Prostate gland (tissue), 2 donors: ENCODE results near the gene ADAMTS14. TPM values are rescaled to one million over a fixed set of nuclear protein-coding genes. Genes with fewer than 3 reads are reported as not detected.

Source experiments
- DNase-seq: peaks from one replicate; pipeline ENCODE4 v3.0.0-alpha.2; 2019; ENCODE audit warnings: low spot score
- H3K27ac ChIP-seq, 2 donors: fragments of 200-600 bp; sonication (generic); 2 replicates each; pipeline ENCODE4 v1.5.1; 2017 to 2019
- H3K27me3 ChIP-seq: fragments of 200-600 bp; sonication (generic); replicated peaks from 2 replicates; pipeline ENCODE4 v1.5.1; 2019; ENCODE audit not compliant: insufficient read depth
- H3K36me3 ChIP-seq, 2 donors: fragments of 200-600 bp; sonication (generic); 1 replicate in 1 of 2; 2 replicates in 1 of 2; pipeline versions ENCODE4 v1.5.1 to v1.8.1; 2017 to 2019
- H3K4me1 ChIP-seq: fragments of 200-600 bp; sonication (generic); replicated peaks from 2 replicates; pipeline ENCODE4 v1.5.1; 2019
- H3K4me3 ChIP-seq, 2 donors: fragments of 200-600 bp; sonication (generic); 2 replicates each; pipeline ENCODE4 v1.5.1; 2017 to 2019
- H3K9me3 ChIP-seq: fragments of 200-600 bp; sonication (generic); 2 replicates; pipeline ENCODE4 v1.5.1; 2017
- POLR2A ChIP-seq: fragments of 450-650 bp; IDR thresholded peaks from one replicate; pipeline ENCODE4 v1.6.1; 2016; ENCODE audit warnings: antibody characterized with exemption, mild to moderate bottlenecking
- POLR2AphosphoS5 ChIP-seq: sonication (generic); formaldehyde crosslinking; IDR thresholded peaks from one replicate; pipeline ENCODE4 v1.6.1; 2017; ENCODE audit warnings: antibody characterized with exemption
- WGBS: methylation state at CpG from one replicate; pipeline ENCODE4 v1.1.5; 2018; 5-methylcytosine and 5-hydroxymethylcytosine counted together
- intact Hi-C: fragments of 100-400 bp; cut with DNase I; formaldehyde crosslinking; loops from one replicate; pipeline ENCODE4 v1.14.2; 2022
- total RNA-seq, 2 donors: library from RNA; depleted of rRNA; stranded (reverse); fragments of >200 nt; gene quantifications; one replicate each; pipeline ENCODE4 v1.1.0, GENCODE V29; 2016
- TF ChIP-seq, protein P1 (sequence below), 4 experiments: fragments of 200-600 bp in 2 of 4; fragments of 450-650 bp in 2 of 4; sonication (generic) in 2 of 4; IDR thresholded peaks; 1 replicate in 3 of 4; 2 replicates in 1 of 4; pipeline ENCODE4 v1.5.1; 2016 to 2019; ENCODE audit warnings: antibody characterized with exemption in 4 of 4, mild to moderate bottlenecking in 2 of 4, moderate library complexity in 2 of 4

Gene ADAMTS14
- total RNA-seq, 2 donors from 2014 or later, result 0.28 TPM; not detected in 1

DNA sequence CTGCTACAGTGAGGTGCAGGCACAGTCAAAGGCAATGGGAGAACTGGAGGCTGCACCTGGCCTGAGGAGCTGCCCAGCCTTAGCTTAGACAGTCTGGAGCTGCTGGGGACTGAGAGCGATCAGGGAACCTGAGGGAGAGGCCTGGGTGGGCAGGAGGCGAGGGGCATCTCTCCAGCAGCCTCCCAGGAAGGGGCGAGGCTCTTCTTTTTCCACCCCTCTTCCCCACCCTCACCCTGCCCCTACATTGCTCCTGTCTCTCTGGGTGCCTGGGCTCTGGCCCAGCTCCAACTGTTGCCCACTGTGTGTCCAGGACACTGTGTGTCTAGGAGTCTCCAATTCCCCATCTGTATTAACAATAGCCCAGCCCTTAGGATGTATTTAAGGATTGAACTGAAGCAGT lies 76.0 kb downstream of the ADAMTS14 start:
- intact Hi-C loops, result no loop called here
- no peak overlapping the region for H3K27ac ChIP-seq
- TF ChIP-seq, protein P1, sequence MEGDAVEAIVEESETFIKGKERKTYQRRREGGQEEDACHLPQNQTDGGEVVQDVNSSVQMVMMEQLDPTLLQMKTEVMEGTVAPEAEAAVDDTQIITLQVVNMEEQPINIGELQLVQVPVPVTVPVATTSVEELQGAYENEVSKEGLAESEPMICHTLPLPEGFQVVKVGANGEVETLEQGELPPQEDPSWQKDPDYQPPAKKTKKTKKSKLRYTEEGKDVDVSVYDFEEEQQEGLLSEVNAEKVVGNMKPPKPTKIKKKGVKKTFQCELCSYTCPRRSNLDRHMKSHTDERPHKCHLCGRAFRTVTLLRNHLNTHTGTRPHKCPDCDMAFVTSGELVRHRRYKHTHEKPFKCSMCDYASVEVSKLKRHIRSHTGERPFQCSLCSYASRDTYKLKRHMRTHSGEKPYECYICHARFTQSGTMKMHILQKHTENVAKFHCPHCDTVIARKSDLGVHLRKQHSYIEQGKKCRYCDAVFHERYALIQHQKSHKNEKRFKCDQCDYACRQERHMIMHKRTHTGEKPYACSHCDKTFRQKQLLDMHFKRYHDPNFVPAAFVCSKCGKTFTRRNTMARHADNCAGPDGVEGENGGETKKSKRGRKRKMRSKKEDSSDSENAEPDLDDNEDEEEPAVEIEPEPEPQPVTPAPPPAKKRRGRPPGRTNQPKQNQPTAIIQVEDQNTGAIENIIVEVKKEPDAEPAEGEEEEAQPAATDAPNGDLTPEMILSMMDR (IDR thresholded peaks at IDR 0.05), result no peak
- TF ChIP-seq POLR2A (no peak), POLR2AphosphoS5 (no peak)

DNA sequence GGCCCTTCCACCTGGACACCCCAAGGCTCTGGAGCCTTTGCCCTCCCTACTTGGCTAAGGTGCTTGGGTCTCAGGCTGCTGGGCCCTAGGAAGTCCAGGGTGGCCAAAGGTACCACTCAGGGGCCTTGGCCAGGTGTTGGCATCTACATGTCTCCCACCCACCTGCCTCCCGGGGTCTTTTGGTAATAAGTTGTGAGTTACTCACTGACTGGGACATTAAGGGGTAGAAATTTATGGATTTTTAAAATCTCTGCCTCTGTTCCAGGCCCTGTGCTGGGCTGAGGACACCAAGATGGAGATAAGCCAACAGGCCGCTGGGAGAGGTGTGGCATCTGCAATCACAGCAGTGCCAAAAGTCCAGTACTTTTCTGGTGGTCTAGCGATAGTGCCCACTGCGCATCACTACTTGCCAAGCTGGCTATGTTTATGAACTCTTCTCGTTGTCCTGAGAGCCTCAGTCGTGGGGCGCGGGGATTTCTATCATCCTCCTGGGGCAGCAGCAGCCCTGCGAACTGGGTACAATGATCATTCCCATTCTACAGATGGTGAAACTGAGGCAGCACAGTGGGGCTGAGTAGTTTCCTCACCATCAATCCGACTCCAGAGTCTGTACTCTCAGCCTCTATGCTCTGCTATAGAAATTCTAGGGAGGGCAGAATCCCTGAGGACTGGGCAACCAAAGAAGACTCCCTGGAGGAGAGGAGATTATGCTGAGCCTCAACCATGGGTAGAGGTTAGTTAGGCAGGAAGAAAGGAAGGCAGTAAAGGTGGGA lies 76.7 kb downstream of the ADAMTS14 start:
- no peaks in the 10 kb centered on the region for H3K36me3 ChIP-seq
- intact Hi-C loops, result no loop called here

More for the DNA sequence above, 76.0 kb downstream of the ADAMTS14 start:
- no peak overlapping the region for H3K4me3 ChIP-seq
- WGBS, result 92% methylated on average over 3 of the region's 3 CpGs
- H3K9me3 ChIP-seq, result no peaks in the 10 kb centered on the region
- DNase-seq, result no peak
- H3K4me1 ChIP-seq, result no peaks in the 10 kb centered on the region
- no peaks in the 10 kb centered on the region for H3K36me3 ChIP-seq
- no peaks in the 10 kb centered on the region for H3K27me3 ChIP-seq

DNA sequence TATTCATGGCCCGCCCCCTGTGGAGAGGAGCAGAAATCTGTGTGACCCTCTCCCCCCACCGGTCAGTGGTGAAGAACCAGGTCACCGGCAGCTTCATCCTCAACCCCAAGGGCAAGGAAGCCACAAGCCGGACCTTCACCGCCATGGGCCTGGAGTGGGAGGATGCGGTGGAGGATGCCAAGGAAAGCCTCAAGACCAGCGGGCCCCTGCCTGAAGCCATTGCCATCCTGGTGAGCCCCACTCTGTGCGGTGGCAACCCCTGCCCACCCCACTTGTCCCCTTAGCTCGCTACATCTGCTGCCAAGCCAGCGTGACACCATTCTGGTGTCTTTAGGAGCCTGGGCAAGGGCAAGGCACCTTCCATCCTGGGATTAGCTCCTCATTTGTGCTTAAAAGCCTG lies 77.5 kb downstream of the ADAMTS14 start:
- Histone ChIP-seq H3K4me3 (no peak overlapping the region), H3K9me3 (no peaks in the 10 kb centered on the region), H3K36me3 (no peaks in the 10 kb centered on the region), H3K4me1 (no peaks in the 10 kb centered on the region), H3K27me3 (no peaks in the 10 kb centered on the region), H3K27ac (no peak overlapping the region)
- over 99% methylated on average over 10 of the region's 10 CpGs for WGBS
- intact Hi-C loops, result loop anchor here (10.0 kb wide), 1 partner anchor 535 kb away; no protein-coding TSS in a partner anchor
- TF ChIP-seq, protein P1 (IDR thresholded peaks at IDR 0.05), result no peak
- TF ChIP-seq POLR2AphosphoS5 (no peak), POLR2A (no peak)
- DNase-seq, result no peak

More for the DNA sequence above, 76.7 kb downstream of the ADAMTS14 start:
- Histone ChIP-seq H3K27me3 (no peaks in the 10 kb centered on the region), H3K4me3 (no peak overlapping the region), H3K27ac (no peak overlapping the region), H3K9me3 (no peaks in the 10 kb centered on the region), H3K4me1 (no peaks in the 10 kb centered on the region)
- DNase-seq, result no peak
- TF ChIP-seq POLR2A, result no peak
- TF ChIP-seq, protein P1 (IDR thresholded peaks at IDR 0.05), result no peak
- no peak for TF ChIP-seq POLR2AphosphoS5
- 91% methylated on average over 10 of the region's 10 CpGs for WGBS

DNA sequence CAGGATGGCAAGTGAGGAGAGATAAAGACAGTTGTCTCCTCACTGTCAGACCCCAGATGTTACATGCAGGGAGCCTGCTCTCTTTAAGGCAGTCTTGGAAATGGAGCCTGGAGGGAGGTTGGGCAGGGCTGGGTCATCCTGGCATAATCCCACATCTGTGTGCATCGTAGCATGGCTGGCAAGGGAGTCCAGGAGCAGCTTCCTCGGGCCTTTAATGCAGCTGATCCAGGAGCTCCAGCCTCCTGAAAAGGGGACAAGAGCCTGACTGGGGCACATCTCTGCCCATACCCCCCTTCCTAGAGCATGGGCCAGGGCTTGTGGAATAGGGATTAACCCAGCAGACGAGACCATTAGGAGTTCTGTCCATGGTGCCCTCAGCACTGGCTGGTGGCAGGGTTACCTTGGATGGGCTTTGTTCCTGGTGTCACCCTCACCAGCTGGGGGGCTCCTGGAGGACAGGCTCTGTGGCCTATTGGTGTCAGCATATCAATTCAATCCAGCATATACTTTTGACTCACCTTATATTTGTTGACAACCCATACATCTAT lies 77.9 kb downstream of the ADAMTS14 start:
- Histone ChIP-seq H3K4me3 (no peak overlapping the region), H3K36me3 (no peaks in the 10 kb centered on the region), H3K27me3 (no peaks in the 10 kb centered on the region), H3K4me1 (no peaks in the 10 kb centered on the region), H3K9me3 (no peaks in the 10 kb centered on the region), H3K27ac (no peak overlapping the region)
- no peak for TF ChIP-seq POLR2A
- TF ChIP-seq POLR2AphosphoS5, result no peak
- TF ChIP-seq, protein P1 (IDR thresholded peaks at IDR 0.05), result no peak
- intact Hi-C loops, result loop anchor here (10.0 kb wide), 1 partner anchor 535 kb away; no protein-coding TSS in a partner anchor
- 58% methylated on average over 3 of the region's 3 CpGs for WGBS
- DNase-seq, result no peak
